A673 (cell line): Measurements from ENCODE around the gene EYA3. TPM values are rescaled to one million over a fixed set of nuclear protein-coding genes. Genes with fewer than 3 reads are reported as not detected.

Experiments
- BruUV-seq: library from RNA; stranded (reverse); fragments of 400-500 nt; replicated peaks from 2 replicates; lab custom pipeline; 2021; lab: Mats Ljungman, UMichigan
- CTCF ChIA-PET: fragments of 300-600 bp; sonication (Branson Sonifier 250); formaldehyde crosslinking; loops from one replicate; lab custom pipeline; 2022; ENCODE audit warnings: antibody characterized with exemption; lab: Charles Lee
- POLR2A ChIA-PET: fragments of 300-600 bp; sonication (Branson Sonifier 250); formaldehyde crosslinking; loops from one replicate; lab custom pipeline; 2022; ENCODE audit warnings: antibody characterized with exemption; ENCODE audit not compliant: low non-redundant PET; lab: Charles Lee
- DNase-seq: peaks from one replicate; pipeline ENCODE4 v3.0.0-alpha.2; 2015; ENCODE audit warnings: low spot score
- H3K27ac ChIP-seq: fragments of 200-600 bp; sonication (generic); 2 replicates; pipeline ENCODE4 v1.5.1; 2016; ENCODE audit warnings: mixed run types, low read depth, mild to moderate bottlenecking, mixed read lengths, antibody characterized with exemption, low read length; ENCODE audit not compliant: poor library complexity, severe bottlenecking
- H3K27me3 ChIP-seq: fragments of 200-600 bp; sonication (generic); replicated peaks from 2 replicates; pipeline ENCODE4 v1.6.1; 2017; ENCODE audit warnings: mixed run types, low read depth, mild to moderate bottlenecking, mixed read lengths, antibody characterized with exemption, low read length; ENCODE audit not compliant: insufficient read depth, poor library complexity
- H3K36me3 ChIP-seq: fragments of 200-600 bp; sonication (generic); 2 replicates; pipeline ENCODE4 v1.6.1; 2016; ENCODE audit warnings: mixed run types, mild to moderate bottlenecking, mixed read lengths, antibody characterized with exemption, low read length; ENCODE audit not compliant: insufficient read depth, poor library complexity, severe bottlenecking
- H3K4me1 ChIP-seq: fragments of 200-600 bp; sonication (generic); 2 replicates; pipeline ENCODE4 v1.6.1; 2017; ENCODE audit warnings: mixed run types, mild to moderate bottlenecking, mixed read lengths, antibody characterized with exemption, low read length; ENCODE audit not compliant: insufficient read depth, poor library complexity, severe bottlenecking
- H3K4me3 ChIP-seq: fragments of 200-600 bp; sonication (generic); 2 replicates; pipeline ENCODE4 v1.5.1; 2016; ENCODE audit warnings: low read depth, mixed run types, mild to moderate bottlenecking, mixed read lengths, low read length; ENCODE audit not compliant: poor library complexity, severe bottlenecking
- H3K9me3 ChIP-seq: fragments of 200-600 bp; sonication (generic); 2 replicates; pipeline ENCODE4 v1.6.1; 2016; ENCODE audit warnings: mixed run types, low read depth, mild to moderate bottlenecking, mixed read lengths, antibody characterized with exemption, low read length; ENCODE audit not compliant: poor library complexity, severe bottlenecking
- EZH2 ChIP-seq: fragments of 200-600 bp; sonication (generic); IDR thresholded peaks from 2 replicates; pipeline ENCODE4 v1.6.1; 2017; ENCODE audit warnings: borderline replicate concordance, low read depth, mild to moderate bottlenecking, mixed read lengths, antibody characterized with exemption, low read length; ENCODE audit not compliant: poor library complexity, severe bottlenecking
- intact Hi-C: fragments of 100-400 bp; cut with micrococcal nuclease; formaldehyde crosslinking; loops from one replicate; pipeline ENCODE4 v1.10.0; 2022; ENCODE audit not compliant: unreplicated experiment
- total RNA-seq: library from RNA; stranded (reverse); gene quantifications from 2 replicates; pipeline ENCODE4 v1.2.3, GENCODE V29; 2021
- TF ChIP-seq, protein P1 (sequence below): fragments of 300-800, 200-600 bp; sonication (generic); conservative IDR thresholded peaks from 2 replicates; pipeline ENCODE4 v1.5.1; 2017; ENCODE audit warnings: low read depth, mild to moderate bottlenecking, antibody characterized with exemption, low read length, moderate library complexity, mixed read lengths

Gene EYA3
- total RNA-seq, 1 experiment from 2014 or later = 33.4 TPM

DNA sequence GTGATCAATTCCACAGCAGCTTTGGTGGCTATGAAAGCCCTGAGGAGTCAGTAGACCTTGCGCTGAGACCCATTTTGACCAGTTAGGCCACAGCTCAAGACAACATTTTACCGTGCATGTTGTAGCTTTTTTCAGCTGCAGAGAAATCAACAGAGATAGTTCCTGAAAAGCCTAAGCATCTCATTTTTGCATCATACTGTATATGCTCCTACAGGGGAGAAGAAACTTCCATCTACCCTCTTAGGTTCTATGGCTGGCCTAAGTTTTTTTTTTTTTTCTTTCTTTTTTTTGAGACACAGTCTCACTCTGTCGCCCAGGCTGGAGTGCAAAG is 24.8 kb upstream of the EYA3 start:
- no peaks in the 10 kb centered on the region for H3K27me3 ChIP-seq
- no TSS peak for BruUV-seq
- intact Hi-C loops = no loop called here
- CTCF ChIA-PET = interaction anchor here (0.5 to 1.4 kb wide), 4 partner anchors 22 to 646 kb away, joined by 3 to 13 read pairs (median 4); no protein-coding TSS in a partner anchor
- DNase-seq = no peak
- H3K4me3 ChIP-seq = no peak overlapping the region
- no peaks in the 10 kb centered on the region for H3K36me3 ChIP-seq
- POLR2A ChIA-PET = interaction anchor here (0.6 kb wide), 1 partner anchor 585 kb away, joined by 3 read pairs; no protein-coding TSS in a partner anchor
- H3K4me1 ChIP-seq = no peaks in the 10 kb centered on the region
- TF ChIP-seq, protein P1, sequence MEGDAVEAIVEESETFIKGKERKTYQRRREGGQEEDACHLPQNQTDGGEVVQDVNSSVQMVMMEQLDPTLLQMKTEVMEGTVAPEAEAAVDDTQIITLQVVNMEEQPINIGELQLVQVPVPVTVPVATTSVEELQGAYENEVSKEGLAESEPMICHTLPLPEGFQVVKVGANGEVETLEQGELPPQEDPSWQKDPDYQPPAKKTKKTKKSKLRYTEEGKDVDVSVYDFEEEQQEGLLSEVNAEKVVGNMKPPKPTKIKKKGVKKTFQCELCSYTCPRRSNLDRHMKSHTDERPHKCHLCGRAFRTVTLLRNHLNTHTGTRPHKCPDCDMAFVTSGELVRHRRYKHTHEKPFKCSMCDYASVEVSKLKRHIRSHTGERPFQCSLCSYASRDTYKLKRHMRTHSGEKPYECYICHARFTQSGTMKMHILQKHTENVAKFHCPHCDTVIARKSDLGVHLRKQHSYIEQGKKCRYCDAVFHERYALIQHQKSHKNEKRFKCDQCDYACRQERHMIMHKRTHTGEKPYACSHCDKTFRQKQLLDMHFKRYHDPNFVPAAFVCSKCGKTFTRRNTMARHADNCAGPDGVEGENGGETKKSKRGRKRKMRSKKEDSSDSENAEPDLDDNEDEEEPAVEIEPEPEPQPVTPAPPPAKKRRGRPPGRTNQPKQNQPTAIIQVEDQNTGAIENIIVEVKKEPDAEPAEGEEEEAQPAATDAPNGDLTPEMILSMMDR = peak; percentile 56; the same call in 1 of the 2 replicates
- TF ChIP-seq EZH2 = no peak
- H3K27ac ChIP-seq = no peak overlapping the region
- H3K9me3 ChIP-seq = no peaks in the 10 kb centered on the region

DNA sequence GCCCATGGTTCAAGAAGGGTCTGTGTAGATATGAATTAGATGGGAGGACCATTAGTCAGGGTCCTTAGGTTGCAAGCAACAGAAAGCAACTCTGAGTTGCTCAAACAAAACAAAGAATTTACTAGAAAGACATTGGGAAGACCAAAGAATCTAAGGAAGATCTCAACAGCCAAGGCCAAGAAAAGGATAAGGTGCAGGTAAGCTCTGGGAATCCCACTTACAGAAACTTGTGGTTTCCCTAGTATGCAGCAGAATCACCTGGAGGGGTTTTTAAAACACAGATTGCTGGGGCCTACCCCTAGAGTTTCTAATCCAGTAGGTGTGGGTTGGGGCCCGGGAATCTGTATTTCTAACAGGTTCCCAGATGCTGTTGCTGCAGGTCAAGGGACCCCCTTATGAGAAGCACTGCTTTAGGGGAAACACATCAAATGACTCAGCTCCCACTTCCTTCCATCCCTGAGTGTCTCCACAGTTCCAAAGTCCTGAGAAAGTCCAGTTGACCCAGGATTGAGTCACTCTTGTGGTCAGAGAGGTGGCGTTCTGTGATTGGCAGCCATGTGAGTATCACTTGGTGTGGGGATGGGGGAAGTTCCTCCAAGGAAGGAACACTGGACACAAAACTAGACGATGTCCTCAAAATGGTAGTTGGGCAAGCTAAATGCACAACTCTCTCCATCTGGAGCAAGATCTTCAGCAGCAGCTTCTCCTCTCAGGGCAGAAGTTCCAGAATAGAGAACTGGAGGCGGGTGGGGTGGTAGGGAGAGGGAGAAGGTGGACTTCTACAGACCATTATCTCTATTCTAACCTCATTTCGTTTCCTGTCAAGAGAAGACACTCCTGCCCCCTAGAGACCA is 24.2 kb upstream of the EYA3 start:
- Histone ChIP-seq H3K4me3 (no peak overlapping the region), H3K27me3 (no peaks in the 10 kb centered on the region), H3K27ac (no peak overlapping the region), H3K9me3 (no peaks in the 10 kb centered on the region), H3K36me3 (no peaks in the 10 kb centered on the region), H3K4me1 (no peaks in the 10 kb centered on the region)
- ChIA-PET POLR2A (interaction anchor here (0.6 kb wide), 2 partner anchors 586 to 1365 kb away, joined by 3 read pairs; no protein-coding TSS in a partner anchor), CTCF (interaction anchor here (0.5 to 1.4 kb wide), 4 partner anchors 21 to 646 kb away, joined by 3 to 13 read pairs (median 6); no protein-coding TSS in a partner anchor)
- no peak for TF ChIP-seq EZH2
- TF ChIP-seq, protein P1 = no peak; the same call in 1 of the 2 replicates
- BruUV-seq = no TSS peak
- DNase-seq = peak; percentile 35
- intact Hi-C loops = no loop called here

DNA sequence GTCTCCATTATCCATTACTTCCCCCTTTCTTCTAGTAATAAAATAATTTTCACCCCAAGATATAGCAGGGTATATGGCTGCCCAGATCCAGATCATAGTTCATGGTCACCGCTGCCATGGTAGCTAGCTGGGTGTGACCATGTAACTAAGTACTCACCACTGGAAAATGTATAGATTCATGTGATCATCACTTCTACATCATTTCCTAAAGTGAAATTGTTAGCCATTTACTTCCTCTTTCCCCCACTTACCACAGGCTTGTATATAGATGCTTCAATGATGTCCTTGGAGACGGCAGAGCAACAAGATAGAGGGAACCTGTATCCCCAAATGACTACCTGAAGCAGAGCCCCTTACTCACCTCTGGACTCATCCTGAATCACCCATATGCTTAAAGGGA is 22.7 kb upstream of the EYA3 start:
- no peak for TF ChIP-seq EZH2
- TF ChIP-seq, protein P1 = no peak
- Histone ChIP-seq H3K4me3 (no peak overlapping the region), H3K9me3 (no peaks in the 10 kb centered on the region), H3K27ac (no peak overlapping the region), H3K4me1 (no peaks in the 10 kb centered on the region), H3K27me3 (no peaks in the 10 kb centered on the region), H3K36me3 (no peaks in the 10 kb centered on the region)
- BruUV-seq = no TSS peak
- ChIA-PET POLR2A (no interaction called here), CTCF (no interaction called here)
- no peak for DNase-seq
- intact Hi-C loops = no loop called here
